OCI-LY3 (cell line): ENCODE measurements around the gene PEPD.

Source experiments
- H2AFZ ChIP-seq: fragments of 200-600, 300-600 bp; shearing (Covaris generic); 2 replicates; pipeline ENCODE4 v1.6.0; 2014; ENCODE audit warnings: antibody characterized with exemption, low read depth, low read length
- H3K27ac ChIP-seq: fragments of 200-600, 300-600 bp; sonication (generic); 2 replicates; pipeline ENCODE4 v1.5.1; 2014; ENCODE audit warnings: mild to moderate bottlenecking, low read length, moderate library complexity, mixed read lengths
- H3K27me3 ChIP-seq: fragments of 200-600, 300-600 bp; sonication (generic); 2 replicates; pipeline ENCODE4 v1.6.1; 2014; ENCODE audit warnings: low read depth, low read length, mixed read lengths
- H3K36me3 ChIP-seq: fragments of 200-600, 300-600 bp; sonication (generic); replicated peaks from 2 replicates; pipeline ENCODE3; 2014; ENCODE audit warnings: low read depth, low read length, mixed read lengths
- H3K4me1 ChIP-seq: fragments of 300-600, 200-600 bp; sonication (generic); 2 replicates; pipeline ENCODE4 v1.6.1; 2014; ENCODE audit warnings: low read length, mixed read lengths
- H3K4me2 ChIP-seq: fragments of 200-600, 300-600 bp; sonication (generic); 2 replicates; pipeline ENCODE4 v1.6.1; 2014; ENCODE audit warnings: low read length, mixed read lengths
- H3K4me3 ChIP-seq: fragments of 300-600, 200-600 bp; sonication (generic); 2 replicates; pipeline ENCODE4 v1.5.1; 2014; ENCODE audit warnings: antibody characterized with exemption, mild to moderate bottlenecking, low read length, moderate library complexity
- H3K79me2 ChIP-seq: fragments of 300-600, 200-600 bp; shearing (Covaris generic); 2 replicates; pipeline ENCODE4 v1.6.1; 2014; ENCODE audit warnings: mild to moderate bottlenecking, low read length, mixed read lengths
- H3K9ac ChIP-seq: fragments of 300-600, 200-600 bp; shearing (Covaris generic); 2 replicates; pipeline ENCODE4 v1.6.0; 2014; ENCODE audit warnings: mild to moderate bottlenecking, low read length, moderate library complexity
- H3K9me3 ChIP-seq: fragments of 200-600, 300-600 bp; shearing (Covaris generic); 2 replicates; pipeline ENCODE4 v1.6.1; 2014; ENCODE audit warnings: low read length, mixed read lengths; ENCODE audit not compliant: insufficient read depth
- H4K20me1 ChIP-seq: fragments of 200-600, 300-600 bp; sonication (generic); 2 replicates; pipeline ENCODE4 v1.6.1; 2016; ENCODE audit warnings: low read length, mixed read lengths; ENCODE audit not compliant: insufficient read depth
- CTCF ChIP-seq: fragments of 200-600, 300-600 bp; sonication (generic); IDR thresholded peaks from 2 replicates; pipeline ENCODE4 v1.5.1; 2014; ENCODE audit warnings: antibody characterized with exemption, low read length, low read depth
- EZH2phosphoT487 ChIP-seq: fragments of 200-600 bp; shearing (Covaris generic); IDR thresholded peaks from 2 replicates; pipeline ENCODE4 v1.6.1; 2018; ENCODE audit warnings: antibody characterized with exemption, mixed run types, low read depth

The PEPD gene

GRCh38 chr19:33517922-33518321, 3.7 kb downstream of the PEPD start:
- no peak overlapping the region for H2AFZ ChIP-seq
- TF ChIP-seq EZH2phosphoT487 (no peak), CTCF (no peak)
- no peak overlapping the region for H3K4me3 ChIP-seq
- H3K4me2 ChIP-seq = no peak overlapping the region
- no peak overlapping the region for H3K27ac ChIP-seq
- H3K9ac ChIP-seq = no peak overlapping the region
- H4K20me1 ChIP-seq = peaks cover 4% of the 10 kb centered on the region; the same call in 1 of the 2 replicates
- H3K36me3 ChIP-seq = no peaks in the 10 kb centered on the region
- no peaks in the 10 kb centered on the region for H3K9me3 ChIP-seq
- H3K79me2 ChIP-seq = 0 out of 2 replicates have a peak, but pooled peaks cover 6% of the 10 kb centered on the region
- H3K27me3 ChIP-seq = no peaks in the 10 kb centered on the region
- H3K4me1 ChIP-seq = peaks cover 13% of the 10 kb centered on the region

- Histone ChIP-seq H3K9ac (no peak overlapping the region), H3K4me3 (no peak overlapping the region), H3K27ac (no peak overlapping the region), H3K79me2 (0 out of 2 replicates have a peak, but pooled peaks cover 4% of the 10 kb centered on the region), H4K20me1 (peaks cover 4% of the 10 kb centered on the region; the same call in 1 of the 2 replicates), H3K9me3 (no peaks in the 10 kb centered on the region), H3K27me3 (no peaks in the 10 kb centered on the region), H3K4me1 (peaks cover 7% of the 10 kb centered on the region; the same call in 1 of the 2 replicates), H3K4me2 (no peak overlapping the region), H3K36me3 (no peaks in the 10 kb centered on the region), H2AFZ (no peak overlapping the region)
- TF ChIP-seq EZH2phosphoT487 (no peak), CTCF (no peak)
Observed at GRCh38 chr19:33515921-33516320, 5.7 kb downstream of the PEPD start.

GRCh38 chr19:33514885-33515551, 6.6 kb downstream of the PEPD start:
- Histone ChIP-seq H3K27ac (no peak overlapping the region), H4K20me1 (peaks cover 4% of the 10 kb centered on the region; the same call in 1 of the 2 replicates), H3K4me1 (no peaks in the 10 kb centered on the region), H3K79me2 (no peaks in the 10 kb centered on the region), H3K9me3 (no peaks in the 10 kb centered on the region), H3K4me2 (no peak overlapping the region), H2AFZ (no peak overlapping the region), H3K4me3 (no peak overlapping the region), H3K27me3 (no peaks in the 10 kb centered on the region), H3K9ac (no peak overlapping the region), H3K36me3 (no peaks in the 10 kb centered on the region)
- TF ChIP-seq CTCF (no peak), EZH2phosphoT487 (no peak)

GRCh38 chr19:33513424-33513823, 8.2 kb downstream of the PEPD start:
- Histone ChIP-seq H3K4me2 (no peak overlapping the region), H3K4me3 (no peak overlapping the region), H3K79me2 (no peaks in the 10 kb centered on the region), H4K20me1 (peaks cover 4% of the 10 kb centered on the region; the same call in 1 of the 2 replicates), H3K4me1 (no peaks in the 10 kb centered on the region), H3K36me3 (no peaks in the 10 kb centered on the region), H3K27ac (no peak overlapping the region), H3K9me3 (no peaks in the 10 kb centered on the region), H3K9ac (no peak overlapping the region), H2AFZ (no peak overlapping the region), H3K27me3 (no peaks in the 10 kb centered on the region)
- TF ChIP-seq EZH2phosphoT487 = no peak
- no peak for TF ChIP-seq CTCF
